ENCODE results near the gene STUM.

Gene STUM

GRCh38 chr1:226650236-226650841 is 101.8 kb downstream of the STUM start:
- no peak for FAIRE-seq
- TF ChIP-seq POU2F2 (IDR thresholded peaks at IDR 0.05; ENCODE audit: low read depth, low read length) (no peak), TAF1 (IDR thresholded peaks at IDR 0.05; ENCODE audit: low read depth, low read length) (no peak), PAX5 (IDR thresholded peaks at IDR 0.05; ENCODE audit: insufficient read depth, low read length, severe bottlenecking) (no peak), POLR2A (IDR thresholded peaks at IDR 0.05; ENCODE audit: low read depth, low read length) (no peak), POLR2AphosphoS5 (IDR thresholded peaks at IDR 0.05; ENCODE audit: low read depth, low read length) (no peak), SPI1 (IDR thresholded peaks at IDR 0.05; ENCODE audit: low read depth, low read length) (no peak)
- DNase-seq (ENCODE audit: insufficient read length, low spot score): no peak

GRCh38 chr1:226651041-226651731 is 102.6 kb downstream of the STUM start:
- no peak for TF ChIP-seq SPI1 (IDR thresholded peaks at IDR 0.05; ENCODE audit: low read depth, low read length)
- no peak for TF ChIP-seq POLR2A (IDR thresholded peaks at IDR 0.05; ENCODE audit: low read depth, low read length)
- TF ChIP-seq PAX5 (IDR thresholded peaks at IDR 0.05; ENCODE audit: insufficient read depth, low read length, severe bottlenecking): no peak
- TF ChIP-seq POU2F2 (IDR thresholded peaks at IDR 0.05; ENCODE audit: low read depth, low read length): no peak
- no peak for TF ChIP-seq TAF1 (IDR thresholded peaks at IDR 0.05; ENCODE audit: low read depth, low read length)
- TF ChIP-seq POLR2AphosphoS5 (IDR thresholded peaks at IDR 0.05; ENCODE audit: low read depth, low read length): no peak
- DNase-seq (ENCODE audit: insufficient read length, low spot score) (no peak), FAIRE-seq (no peak)

- no peak for TF ChIP-seq POLR2A (IDR thresholded peaks at IDR 0.05; ENCODE audit: low read depth, low read length)
- TF ChIP-seq PAX5 (IDR thresholded peaks at IDR 0.05; ENCODE audit: insufficient read depth, low read length, severe bottlenecking): no peak
- no peak for TF ChIP-seq POU2F2 (IDR thresholded peaks at IDR 0.05; ENCODE audit: low read depth, low read length)
- no peak for TF ChIP-seq TAF1 (IDR thresholded peaks at IDR 0.05; ENCODE audit: low read depth, low read length)
- no peak for TF ChIP-seq POLR2AphosphoS5 (IDR thresholded peaks at IDR 0.05; ENCODE audit: low read depth, low read length)
- TF ChIP-seq SPI1 (IDR thresholded peaks at IDR 0.05; ENCODE audit: low read depth, low read length): no peak
- no peak for DNase-seq (ENCODE audit: insufficient read length, low spot score)
- no peak for FAIRE-seq
Measured at GRCh38 chr1:226651732-226652105, 103.2 kb downstream of the STUM start.

GRCh38 chr1:226652613-226653012 is 104.0 kb downstream of the STUM start:
- FAIRE-seq: no peak
- no peak for TF ChIP-seq PAX5 (IDR thresholded peaks at IDR 0.05; ENCODE audit: insufficient read depth, low read length, severe bottlenecking)
- no peak for TF ChIP-seq POU2F2 (IDR thresholded peaks at IDR 0.05; ENCODE audit: low read depth, low read length)
- TF ChIP-seq POLR2AphosphoS5 (IDR thresholded peaks at IDR 0.05; ENCODE audit: low read depth, low read length): no peak
- no peak for TF ChIP-seq POLR2A (IDR thresholded peaks at IDR 0.05; ENCODE audit: low read depth, low read length)
- no peak for TF ChIP-seq SPI1 (IDR thresholded peaks at IDR 0.05; ENCODE audit: low read depth, low read length)
- TF ChIP-seq TAF1 (IDR thresholded peaks at IDR 0.05; ENCODE audit: low read depth, low read length): no peak
- DNase-seq (ENCODE audit: insufficient read length, low spot score): no peak

- FAIRE-seq: peak; percentile 94
- no peak for DNase-seq (ENCODE audit: insufficient read length, low spot score)
- peak; percentile 33; the same call in 1 of the 2 replicates for TF ChIP-seq POU2F2 (IDR thresholded peaks at IDR 0.05; ENCODE audit: low read depth, low read length)
- TF ChIP-seq TAF1 (IDR thresholded peaks at IDR 0.05; ENCODE audit: low read depth, low read length): no peak
- no peak for TF ChIP-seq SPI1 (IDR thresholded peaks at IDR 0.05; ENCODE audit: low read depth, low read length)
- no peak for TF ChIP-seq POLR2AphosphoS5 (IDR thresholded peaks at IDR 0.05; ENCODE audit: low read depth, low read length)
Measured at GRCh38 chr1:226653311-226653921, 104.9 kb downstream of the STUM start.

GRCh38 chr1:226654046-226654667 is 105.6 kb downstream of the STUM start:
- no peak for DNase-seq (ENCODE audit: insufficient read length, low spot score)
- TF ChIP-seq POLR2A (IDR thresholded peaks at IDR 0.05; ENCODE audit: low read depth, low read length) (no peak), SPI1 (IDR thresholded peaks at IDR 0.05; ENCODE audit: low read depth, low read length) (0 out of 2 replicates have a peak, but pooled peaks have one; percentile 5)
- peak; percentile 55 for FAIRE-seq

- no peak for TF ChIP-seq TAF1 (IDR thresholded peaks at IDR 0.05; ENCODE audit: low read depth, low read length)
- TF ChIP-seq POLR2A (IDR thresholded peaks at IDR 0.05; ENCODE audit: low read depth, low read length): no peak
- TF ChIP-seq SPI1 (IDR thresholded peaks at IDR 0.05; ENCODE audit: low read depth, low read length): no peak
- peak; percentile 80 for FAIRE-seq
- DNase-seq (ENCODE audit: insufficient read length, low spot score): no peak
Measured at GRCh38 chr1:226654668-226655055, 106.1 kb downstream of the STUM start.

- FAIRE-seq (peak; percentile 77), DNase-seq (ENCODE audit: insufficient read length, low spot score) (no peak)
- no peak for TF ChIP-seq TAF1 (IDR thresholded peaks at IDR 0.05; ENCODE audit: low read depth, low read length)
- no peak for TF ChIP-seq POLR2A (IDR thresholded peaks at IDR 0.05; ENCODE audit: low read depth, low read length)
- no peak for TF ChIP-seq POLR2AphosphoS5 (IDR thresholded peaks at IDR 0.05; ENCODE audit: low read depth, low read length)
- TF ChIP-seq PAX5 (IDR thresholded peaks at IDR 0.05; ENCODE audit: insufficient read depth, low read length, severe bottlenecking): no peak
- no peak for TF ChIP-seq SPI1 (IDR thresholded peaks at IDR 0.05; ENCODE audit: low read depth, low read length)
- no peak for TF ChIP-seq POU2F2 (IDR thresholded peaks at IDR 0.05; ENCODE audit: low read depth, low read length)
Measured at GRCh38 chr1:226655251-226656163, 106.9 kb downstream of the STUM start.

- no peak for DNase-seq (ENCODE audit: insufficient read length, low spot score)
- no peak for TF ChIP-seq TAF1 (IDR thresholded peaks at IDR 0.05; ENCODE audit: low read depth, low read length)
- TF ChIP-seq POLR2AphosphoS5 (IDR thresholded peaks at IDR 0.05; ENCODE audit: low read depth, low read length): no peak
- no peak for TF ChIP-seq POLR2A (IDR thresholded peaks at IDR 0.05; ENCODE audit: low read depth, low read length)
- TF ChIP-seq SPI1 (IDR thresholded peaks at IDR 0.05; ENCODE audit: low read depth, low read length): no peak
- TF ChIP-seq POU2F2 (IDR thresholded peaks at IDR 0.05; ENCODE audit: low read depth, low read length): no peak
- no peak for TF ChIP-seq PAX5 (IDR thresholded peaks at IDR 0.05; ENCODE audit: insufficient read depth, low read length, severe bottlenecking)
- no peak for FAIRE-seq
Measured at GRCh38 chr1:226656201-226656600, 107.6 kb downstream of the STUM start.

Measured in GM12891 (cell line).